T-cell (primary cell): ENCODE data around the gene CPNE4. TPM values are rescaled to one million over a fixed set of nuclear protein-coding genes. Genes with fewer than 3 reads are reported as not detected.

Experiments
- ATAC-seq, 4 experiments: fragments of 200-7000 bp in 3 of 4; fragments of 150-1000 bp in 1 of 4; cut with Tn5 transposase; replicated peaks in 1 of 4; 1 replicate in 3 of 4; 2 replicates in 1 of 4; pipeline ENCODE4 v1.10.0; 2021; ENCODE audit warnings: moderate library complexity in 3 of 4, mild to moderate bottlenecking in 2 of 4, moderate number of reproducible peaks in 1 of 4
- CTCF ChIA-PET, 2 donors: fragments of 300-600 bp; sonication (Branson Sonifier 250); formaldehyde crosslinking; loops; one replicate each; lab custom pipeline; 2022; ENCODE audit warnings: antibody characterized with exemption in 2 of 2; lab: Charles Lee
- POLR2A ChIA-PET, 2 donors: fragments of 300-600 bp; sonication (Branson Sonifier 250); formaldehyde crosslinking; loops; one replicate each; lab custom pipeline; 2022; ENCODE audit warnings: antibody characterized with exemption in 2 of 2; lab: Charles Lee
- DNase-seq, 35 experiments: peaks; one replicate each; pipeline versions ENCODE4 v3.0.0 to v3.0.0-alpha.2; 2013 to 2023
- H3K27ac ChIP-seq: one replicate; pipeline ENCODE4 v1.5.1; 2013; ENCODE audit warnings: low read length
- H3K27me3 ChIP-seq, 2 experiments: replicated peaks in 1 of 2; 1 replicate in 1 of 2; 2 replicates in 1 of 2; pipeline versions ENCODE4 v1.6.1 to v1.7.0; 2013; ENCODE audit warnings: low read length in 1 of 2, mixed read lengths in 1 of 2; ENCODE audit not compliant: control insufficient read depth in 2 of 2, insufficient read depth in 2 of 2; ENCODE audit errors: extremely low read depth in 1 of 2
- H3K36me3 ChIP-seq, 2 donors: 1 replicate in 1 of 2; 2 replicates in 1 of 2; pipeline versions ENCODE4 v1.6.1 to v1.7.0; 2013; ENCODE audit warnings: low read length in 1 of 2; ENCODE audit not compliant: control insufficient read depth in 2 of 2, insufficient read depth in 1 of 2; ENCODE audit errors: extremely low read depth in 1 of 2
- H3K4me1 ChIP-seq, 2 experiments: 1 replicate in 1 of 2; 2 replicates in 1 of 2; pipeline versions ENCODE4 v1.6.1 to v1.7.0; 2013; ENCODE audit warnings: low read length in 2 of 2, mixed read lengths in 1 of 2; ENCODE audit not compliant: insufficient read depth in 2 of 2, control insufficient read depth in 1 of 2; ENCODE audit errors: extremely low read depth in 1 of 2
- H3K4me3 ChIP-seq, 2 donors: 1 replicate in 1 of 2; 2 replicates in 1 of 2; pipeline versions ENCODE4 v1.5.1 to v1.7.0; 2013; ENCODE audit warnings: mild to moderate bottlenecking in 2 of 2, low read length in 1 of 2, moderate library complexity in 1 of 2; ENCODE audit not compliant: control insufficient read depth in 1 of 2; ENCODE audit errors: extremely low read depth in 1 of 2
- H3K9me3 ChIP-seq: 2 replicates; pipeline ENCODE4 v1.7.0; 2013
- H3K27ac Mint-ChIP-seq, 2 donors: one replicate each; pipeline ENCODE4 v1.8.0; 2020 to 2021; ENCODE audit warnings: mild to moderate bottlenecking in 2 of 2, mixed read lengths in 2 of 2
- H3K27me3 Mint-ChIP-seq, 2 donors: one replicate each; pipeline ENCODE4 v1.8.0; 2021 to 2022; ENCODE audit warnings: mixed read lengths in 2 of 2
- H3K36me3 Mint-ChIP-seq: one replicate; pipeline ENCODE4 v1.8.0; 2021; ENCODE audit warnings: mixed read lengths
- H3K4me1 Mint-ChIP-seq, 3 donors: one replicate each; pipeline ENCODE4 v1.8.0; 2020 to 2022; ENCODE audit warnings: mixed read lengths in 3 of 3, mild to moderate bottlenecking in 1 of 3
- H3K4me3 Mint-ChIP-seq, 3 donors: one replicate each; pipeline ENCODE4 v1.8.0; 2020 to 2022; ENCODE audit warnings: mild to moderate bottlenecking in 3 of 3, mixed read lengths in 3 of 3, moderate library complexity in 3 of 3
- H3K9me3 Mint-ChIP-seq, 3 donors: one replicate each; pipeline ENCODE4 v1.8.0; 2020 to 2022; ENCODE audit warnings: mixed read lengths in 3 of 3
- WGBS: methylation state at CpG from one replicate; pipeline ENCODE4 v1.1.5; 2013; ENCODE audit warnings: missing lambda C conversion rate; ENCODE audit not compliant: insufficient coverage; 5-methylcytosine and 5-hydroxymethylcytosine counted together
- total RNA-seq, 35 experiments: library from RNA in 6 of 35; stranded (reverse) in 6 of 35; fragments of 120-200 nt in 1 of 35; gene quantifications; one replicate each; pipeline versions ENCODE4 v1.2.1 to v1.2.4 and lab custom pipeline; 2013 to 2026

The CPNE4 gene
- total RNA-seq, 5 donors from 2014 or later (not counting 1 experiment from before 2014, with no cell fraction given): not detected

DNA sequence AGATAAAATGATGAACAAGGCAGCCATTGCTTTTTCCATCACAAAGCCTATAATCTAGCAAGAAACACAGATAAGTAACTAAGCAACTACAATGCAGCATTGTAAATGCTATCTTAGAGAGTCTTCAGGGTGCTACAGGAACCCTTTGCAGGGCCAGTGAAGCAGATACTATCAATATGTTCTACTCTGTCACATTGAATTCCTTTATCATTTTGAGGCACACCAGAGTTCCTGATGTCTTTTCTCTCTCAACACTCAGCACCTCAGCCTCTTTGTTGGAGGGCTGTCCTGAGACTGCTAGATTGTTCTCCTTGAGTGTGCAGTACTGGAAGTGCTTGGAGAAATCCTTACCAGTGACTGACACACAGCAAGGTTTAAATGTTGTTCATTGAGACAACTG lies 424.6 kb downstream of the CPNE4 start:
- Mint-ChIP-seq H3K36me3 (no peaks in the 10 kb centered on the region), H3K9me3 (no peaks in the 10 kb centered on the region), H3K27ac (no peak overlapping the region), H3K27me3 (peaks cover 10 to 23% of the 10 kb centered on the region in 2 donors), H3K4me1 (no peaks in the 10 kb centered on the region), H3K4me3 (no peak overlapping the region)
- ChIA-PET POLR2A (no interaction called here), CTCF (no interaction called here)
- Histone ChIP-seq H3K9me3 (no peaks in the 10 kb centered on the region), H3K27ac (no peak overlapping the region), H3K4me3 (no peak overlapping the region), H3K36me3 (no peaks in the 10 kb centered on the region), H3K4me1 (no peaks in the 10 kb centered on the region), H3K27me3 (no peaks in the 10 kb centered on the region)
- ATAC-seq: no peak
- DNase-seq: no peak

DNA sequence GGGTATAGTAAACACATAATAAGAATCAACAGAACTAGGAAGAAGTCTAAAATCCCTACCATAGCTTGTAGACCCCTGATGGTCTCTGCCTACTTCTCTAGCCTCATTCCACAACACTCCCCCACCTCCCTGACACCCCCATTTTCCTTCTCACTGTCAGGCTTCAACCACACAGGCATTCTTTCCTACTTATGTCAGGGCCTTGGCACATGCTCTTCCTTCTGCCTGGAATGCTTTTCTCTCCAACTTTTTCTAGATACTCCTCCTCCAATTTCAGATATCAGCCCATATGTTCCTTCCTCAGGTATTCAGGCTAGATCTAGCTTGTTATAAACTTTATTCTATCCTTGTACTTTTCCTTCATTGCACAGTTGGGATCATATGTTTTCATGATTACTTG lies 426.1 kb downstream of the CPNE4 start:
- POLR2A ChIA-PET: no interaction called here
- H3K36me3 ChIP-seq: no peaks in the 10 kb centered on the region
- H3K27ac ChIP-seq: no peak overlapping the region
- no peak for DNase-seq
- no peaks in the 10 kb centered on the region for H3K9me3 ChIP-seq
- no peak for ATAC-seq
- H3K4me1 ChIP-seq: no peaks in the 10 kb centered on the region
- no peaks in the 10 kb centered on the region for H3K36me3 Mint-ChIP-seq
- H3K27ac Mint-ChIP-seq: no peak overlapping the region
- H3K27me3 ChIP-seq: no peaks in the 10 kb centered on the region
- no peaks in the 10 kb centered on the region for H3K4me1 Mint-ChIP-seq
- peaks cover 5 to 23% of the 10 kb centered on the region in 2 donors for H3K27me3 Mint-ChIP-seq
- H3K4me3 ChIP-seq: no peak overlapping the region
- no peak overlapping the region for H3K4me3 Mint-ChIP-seq
- no peaks in the 10 kb centered on the region for H3K9me3 Mint-ChIP-seq
- CTCF ChIA-PET: no interaction called here

DNA sequence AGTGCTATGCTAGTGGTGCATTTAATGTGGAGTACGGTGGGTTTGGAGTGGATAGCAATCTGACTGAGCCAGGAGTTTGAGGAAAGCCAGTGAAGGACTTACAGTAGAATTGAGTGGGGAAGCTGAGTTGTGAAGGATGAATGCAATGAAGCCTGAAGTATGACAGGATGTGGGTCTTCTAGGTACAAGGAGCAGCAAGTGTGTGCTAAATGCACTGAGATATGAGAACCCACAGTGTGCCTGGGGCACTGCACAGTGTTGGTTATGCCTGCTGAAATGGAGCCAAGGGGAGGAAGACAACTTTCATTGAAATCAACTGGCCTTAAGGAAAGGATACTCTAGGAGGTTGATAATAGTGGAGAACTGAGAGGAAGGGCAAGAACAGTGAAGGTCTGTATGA lies 426.5 kb downstream of the CPNE4 start:
- no peaks in the 10 kb centered on the region for H3K36me3 Mint-ChIP-seq

GRCh38 chr3:131605916-131606315 lies 428.9 kb downstream of the CPNE4 start:
- no CpG with 5 or more reads among the region's 2 CpGs for WGBS
- POLR2A ChIA-PET: no interaction called here
- Histone ChIP-seq H3K36me3 (no peaks in the 10 kb centered on the region), H3K27ac (no peak overlapping the region), H3K4me1 (no peaks in the 10 kb centered on the region), H3K27me3 (no peaks in the 10 kb centered on the region), H3K9me3 (no peaks in the 10 kb centered on the region), H3K4me3 (no peak overlapping the region)
- Mint-ChIP-seq H3K4me1 (no peaks in the 10 kb centered on the region), H3K4me3 (no peak overlapping the region), H3K9me3 (no peaks in the 10 kb centered on the region), H3K27ac (no peak overlapping the region), H3K27me3 (peaks cover 7 to 22% of the 10 kb centered on the region in 2 donors), H3K36me3 (no peaks in the 10 kb centered on the region)
- CTCF ChIA-PET: no interaction called here
- no peak for ATAC-seq
- DNase-seq: no peak

More for the DNA sequence above, 426.5 kb downstream of the CPNE4 start:
- Mint-ChIP-seq H3K27me3 (peaks cover 5 to 23% of the 10 kb centered on the region in 2 donors), H3K27ac (no peak overlapping the region), H3K4me1 (no peaks in the 10 kb centered on the region), H3K9me3 (no peaks in the 10 kb centered on the region), H3K4me3 (no peak overlapping the region)
- 83% methylated on average over 1 of the region's 1 CpG for WGBS
- no peak overlapping the region for H3K27ac ChIP-seq
- H3K4me1 ChIP-seq: no peaks in the 10 kb centered on the region
- no peaks in the 10 kb centered on the region for H3K27me3 ChIP-seq
- DNase-seq (no peak), ATAC-seq (no peak)
- no peaks in the 10 kb centered on the region for H3K36me3 ChIP-seq
- ChIA-PET POLR2A (no interaction called here), CTCF (no interaction called here)
- no peak overlapping the region for H3K4me3 ChIP-seq
- H3K9me3 ChIP-seq: no peaks in the 10 kb centered on the region

DNA sequence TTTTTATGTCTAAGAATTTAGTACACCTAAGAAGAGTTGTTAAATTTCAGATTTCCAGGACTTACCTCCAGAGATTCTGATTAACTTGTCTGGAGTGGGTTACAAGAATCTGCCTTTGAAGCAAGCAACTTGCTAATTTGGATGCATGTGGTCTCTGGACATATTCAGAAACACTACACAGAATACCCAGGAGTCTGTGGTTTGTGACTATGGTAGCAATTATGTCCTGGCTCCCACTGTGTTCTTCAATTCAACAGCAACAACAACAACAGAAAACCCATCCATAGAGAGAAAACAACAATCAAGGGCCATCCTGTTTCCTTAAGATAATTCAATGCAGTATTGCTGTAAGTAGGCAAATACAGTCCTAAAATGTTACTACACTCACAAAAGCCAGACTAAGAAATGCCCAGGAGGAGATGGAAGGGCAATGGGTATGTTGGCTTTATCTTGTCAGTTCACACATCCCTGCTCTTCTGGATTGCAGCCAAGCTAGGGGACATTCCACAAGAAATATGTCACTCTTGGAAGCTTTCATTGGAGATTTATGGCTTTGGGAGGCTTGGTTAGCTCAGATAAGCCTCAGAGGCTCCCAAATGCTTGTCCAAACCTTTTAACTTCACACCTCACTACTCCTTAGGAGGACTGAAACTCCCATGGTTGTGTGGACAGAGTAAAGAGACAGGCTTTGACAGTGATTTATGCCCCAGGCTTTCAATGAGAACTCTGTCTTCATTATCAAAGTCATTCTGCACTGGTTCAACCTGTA lies 432.6 kb downstream of the CPNE4 start:
- ChIA-PET CTCF (no interaction called here), POLR2A (no interaction called here)
- Mint-ChIP-seq H3K27ac (no peak overlapping the region), H3K4me3 (no peak overlapping the region), H3K9me3 (no peaks in the 10 kb centered on the region), H3K4me1 (no peaks in the 10 kb centered on the region), H3K36me3 (no peaks in the 10 kb centered on the region), H3K27me3 (peaks cover 9 to 29% of the 10 kb centered on the region in 2 donors)
- Histone ChIP-seq H3K27ac (no peak overlapping the region), H3K4me1 (no peaks in the 10 kb centered on the region), H3K27me3 (no peaks in the 10 kb centered on the region), H3K36me3 (no peaks in the 10 kb centered on the region), H3K4me3 (no peak overlapping the region), H3K9me3 (no peaks in the 10 kb centered on the region)
- ATAC-seq (no peak), DNase-seq (no peak)

GRCh38 chr3:131597816-131598215 lies 437.0 kb downstream of the CPNE4 start:
- peaks cover 0 to 4% of the 10 kb centered on the region in 2 experiments for H3K27me3 ChIP-seq
- ChIA-PET CTCF (no interaction called here), POLR2A (no interaction called here)
- peaks cover 14 to 25% of the 10 kb centered on the region in 2 donors for H3K27me3 Mint-ChIP-seq
- no peak for ATAC-seq
- H3K36me3 Mint-ChIP-seq: no peaks in the 10 kb centered on the region
- H3K36me3 ChIP-seq: no peaks in the 10 kb centered on the region
- no peaks in the 10 kb centered on the region for H3K9me3 Mint-ChIP-seq
- no CpG with 5 or more reads among the region's 1 CpG for WGBS
- H3K9me3 ChIP-seq: no peaks in the 10 kb centered on the region
- H3K4me3 ChIP-seq: no peak overlapping the region
- H3K4me1 Mint-ChIP-seq: no peaks in the 10 kb centered on the region
- H3K27ac ChIP-seq: no peak overlapping the region
- no peak for DNase-seq
- H3K27ac Mint-ChIP-seq: no peak overlapping the region
- no peak overlapping the region for H3K4me3 Mint-ChIP-seq
- H3K4me1 ChIP-seq: no peaks in the 10 kb centered on the region
